Measurements from ENCODE around the gene ARNT2. TPM values are rescaled to one million over a fixed set of nuclear protein-coding genes. Genes with fewer than 3 reads are reported as not detected.

Gene ARNT2
- total and polyA plus RNA-seq, 10 of the 15 experiments (the other 5 are each of a cell fraction or from before 2014, with no cell fraction given), result 0.07 to 0.49 (median 0.09) TPM; not detected in 6

DNA sequence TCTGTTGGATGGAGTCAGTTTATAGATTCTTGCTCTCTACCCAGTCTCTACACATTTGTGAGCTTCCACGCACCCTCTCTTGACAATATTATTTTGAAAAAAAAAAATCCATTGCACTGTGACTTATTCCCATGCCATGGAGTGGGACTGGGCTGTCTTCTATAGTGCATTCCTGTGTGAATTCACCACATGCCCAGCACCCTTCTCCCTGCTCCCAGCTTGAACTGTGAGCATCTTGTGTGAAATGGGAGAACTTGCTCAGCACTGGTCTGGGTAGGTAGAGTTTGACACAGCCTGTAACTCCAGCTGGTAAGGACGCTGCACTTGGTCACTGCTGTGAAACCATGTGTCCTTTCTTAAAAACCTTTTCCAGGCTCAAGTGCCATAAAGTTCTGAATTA lies 91.9 kb downstream of the ARNT2 start:
- TF ChIP-seq WRNIP1 (IDR thresholded peaks at IDR 0.05; ENCODE audit: borderline replicate concordance, low read depth, low read length) (no peak), SIX5 (IDR thresholded peaks at IDR 0.05; ENCODE audit: low read depth, low read length, severe bottlenecking) (no peak), NR2C2 (IDR thresholded peaks at IDR 0.05; ENCODE audit: borderline replicate concordance, control insufficient read depth, insufficient read length, low read depth) (no peak), LARP7 (IDR thresholded peaks at IDR 0.05) (no peak), ZNF622 (IDR thresholded peaks at IDR 0.05) (no peak), YBX1 (IDR thresholded peaks at IDR 0.05) (no peak), CREB1 (IDR thresholded peaks at IDR 0.05; ENCODE audit: low read depth) (no peak), CHD1 (IDR thresholded peaks at IDR 0.05; ENCODE audit: low read depth, low read length) (no peak)
- TF ChIP-seq, protein P1, sequence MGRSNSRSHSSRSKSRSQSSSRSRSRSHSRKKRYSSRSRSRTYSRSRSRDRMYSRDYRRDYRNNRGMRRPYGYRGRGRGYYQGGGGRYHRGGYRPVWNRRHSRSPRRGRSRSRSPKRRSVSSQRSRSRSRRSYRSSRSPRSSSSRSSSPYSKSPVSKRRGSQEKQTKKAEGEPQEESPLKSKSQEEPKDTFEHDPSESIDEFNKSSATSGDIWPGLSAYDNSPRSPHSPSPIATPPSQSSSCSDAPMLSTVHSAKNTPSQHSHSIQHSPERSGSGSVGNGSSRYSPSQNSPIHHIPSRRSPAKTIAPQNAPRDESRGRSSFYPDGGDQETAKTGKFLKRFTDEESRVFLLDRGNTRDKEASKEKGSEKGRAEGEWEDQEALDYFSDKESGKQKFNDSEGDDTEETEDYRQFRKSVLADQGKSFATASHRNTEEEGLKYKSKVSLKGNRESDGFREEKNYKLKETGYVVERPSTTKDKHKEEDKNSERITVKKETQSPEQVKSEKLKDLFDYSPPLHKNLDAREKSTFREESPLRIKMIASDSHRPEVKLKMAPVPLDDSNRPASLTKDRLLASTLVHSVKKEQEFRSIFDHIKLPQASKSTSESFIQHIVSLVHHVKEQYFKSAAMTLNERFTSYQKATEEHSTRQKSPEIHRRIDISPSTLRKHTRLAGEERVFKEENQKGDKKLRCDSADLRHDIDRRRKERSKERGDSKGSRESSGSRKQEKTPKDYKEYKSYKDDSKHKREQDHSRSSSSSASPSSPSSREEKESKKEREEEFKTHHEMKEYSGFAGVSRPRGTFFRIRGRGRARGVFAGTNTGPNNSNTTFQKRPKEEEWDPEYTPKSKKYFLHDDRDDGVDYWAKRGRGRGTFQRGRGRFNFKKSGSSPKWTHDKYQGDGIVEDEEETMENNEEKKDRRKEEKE (IDR thresholded peaks at IDR 0.05), result no peak
- TF ChIP-seq, protein P2, sequence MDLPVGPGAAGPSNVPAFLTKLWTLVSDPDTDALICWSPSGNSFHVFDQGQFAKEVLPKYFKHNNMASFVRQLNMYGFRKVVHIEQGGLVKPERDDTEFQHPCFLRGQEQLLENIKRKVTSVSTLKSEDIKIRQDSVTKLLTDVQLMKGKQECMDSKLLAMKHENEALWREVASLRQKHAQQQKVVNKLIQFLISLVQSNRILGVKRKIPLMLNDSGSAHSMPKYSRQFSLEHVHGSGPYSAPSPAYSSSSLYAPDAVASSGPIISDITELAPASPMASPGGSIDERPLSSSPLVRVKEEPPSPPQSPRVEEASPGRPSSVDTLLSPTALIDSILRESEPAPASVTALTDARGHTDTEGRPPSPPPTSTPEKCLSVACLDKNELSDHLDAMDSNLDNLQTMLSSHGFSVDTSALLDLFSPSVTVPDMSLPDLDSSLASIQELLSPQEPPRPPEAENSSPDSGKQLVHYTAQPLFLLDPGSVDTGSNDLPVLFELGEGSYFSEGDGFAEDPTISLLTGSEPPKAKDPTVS (IDR thresholded peaks at IDR 0.05; ENCODE audit: low read depth, low read length), result no peak
- TF ChIP-seq, protein P3, sequence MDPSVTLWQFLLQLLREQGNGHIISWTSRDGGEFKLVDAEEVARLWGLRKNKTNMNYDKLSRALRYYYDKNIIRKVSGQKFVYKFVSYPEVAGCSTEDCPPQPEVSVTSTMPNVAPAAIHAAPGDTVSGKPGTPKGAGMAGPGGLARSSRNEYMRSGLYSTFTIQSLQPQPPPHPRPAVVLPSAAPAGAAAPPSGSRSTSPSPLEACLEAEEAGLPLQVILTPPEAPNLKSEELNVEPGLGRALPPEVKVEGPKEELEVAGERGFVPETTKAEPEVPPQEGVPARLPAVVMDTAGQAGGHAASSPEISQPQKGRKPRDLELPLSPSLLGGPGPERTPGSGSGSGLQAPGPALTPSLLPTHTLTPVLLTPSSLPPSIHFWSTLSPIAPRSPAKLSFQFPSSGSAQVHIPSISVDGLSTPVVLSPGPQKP (IDR thresholded peaks at IDR 0.05; ENCODE audit: low read depth, low read length), result no peak
- TF ChIP-seq, protein P4, sequence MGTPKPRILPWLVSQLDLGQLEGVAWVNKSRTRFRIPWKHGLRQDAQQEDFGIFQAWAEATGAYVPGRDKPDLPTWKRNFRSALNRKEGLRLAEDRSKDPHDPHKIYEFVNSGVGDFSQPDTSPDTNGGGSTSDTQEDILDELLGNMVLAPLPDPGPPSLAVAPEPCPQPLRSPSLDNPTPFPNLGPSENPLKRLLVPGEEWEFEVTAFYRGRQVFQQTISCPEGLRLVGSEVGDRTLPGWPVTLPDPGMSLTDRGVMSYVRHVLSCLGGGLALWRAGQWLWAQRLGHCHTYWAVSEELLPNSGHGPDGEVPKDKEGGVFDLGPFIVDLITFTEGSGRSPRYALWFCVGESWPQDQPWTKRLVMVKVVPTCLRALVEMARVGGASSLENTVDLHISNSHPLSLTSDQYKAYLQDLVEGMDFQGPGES (IDR thresholded peaks at IDR 0.05), result no peak
- TF ChIP-seq, protein P5, sequence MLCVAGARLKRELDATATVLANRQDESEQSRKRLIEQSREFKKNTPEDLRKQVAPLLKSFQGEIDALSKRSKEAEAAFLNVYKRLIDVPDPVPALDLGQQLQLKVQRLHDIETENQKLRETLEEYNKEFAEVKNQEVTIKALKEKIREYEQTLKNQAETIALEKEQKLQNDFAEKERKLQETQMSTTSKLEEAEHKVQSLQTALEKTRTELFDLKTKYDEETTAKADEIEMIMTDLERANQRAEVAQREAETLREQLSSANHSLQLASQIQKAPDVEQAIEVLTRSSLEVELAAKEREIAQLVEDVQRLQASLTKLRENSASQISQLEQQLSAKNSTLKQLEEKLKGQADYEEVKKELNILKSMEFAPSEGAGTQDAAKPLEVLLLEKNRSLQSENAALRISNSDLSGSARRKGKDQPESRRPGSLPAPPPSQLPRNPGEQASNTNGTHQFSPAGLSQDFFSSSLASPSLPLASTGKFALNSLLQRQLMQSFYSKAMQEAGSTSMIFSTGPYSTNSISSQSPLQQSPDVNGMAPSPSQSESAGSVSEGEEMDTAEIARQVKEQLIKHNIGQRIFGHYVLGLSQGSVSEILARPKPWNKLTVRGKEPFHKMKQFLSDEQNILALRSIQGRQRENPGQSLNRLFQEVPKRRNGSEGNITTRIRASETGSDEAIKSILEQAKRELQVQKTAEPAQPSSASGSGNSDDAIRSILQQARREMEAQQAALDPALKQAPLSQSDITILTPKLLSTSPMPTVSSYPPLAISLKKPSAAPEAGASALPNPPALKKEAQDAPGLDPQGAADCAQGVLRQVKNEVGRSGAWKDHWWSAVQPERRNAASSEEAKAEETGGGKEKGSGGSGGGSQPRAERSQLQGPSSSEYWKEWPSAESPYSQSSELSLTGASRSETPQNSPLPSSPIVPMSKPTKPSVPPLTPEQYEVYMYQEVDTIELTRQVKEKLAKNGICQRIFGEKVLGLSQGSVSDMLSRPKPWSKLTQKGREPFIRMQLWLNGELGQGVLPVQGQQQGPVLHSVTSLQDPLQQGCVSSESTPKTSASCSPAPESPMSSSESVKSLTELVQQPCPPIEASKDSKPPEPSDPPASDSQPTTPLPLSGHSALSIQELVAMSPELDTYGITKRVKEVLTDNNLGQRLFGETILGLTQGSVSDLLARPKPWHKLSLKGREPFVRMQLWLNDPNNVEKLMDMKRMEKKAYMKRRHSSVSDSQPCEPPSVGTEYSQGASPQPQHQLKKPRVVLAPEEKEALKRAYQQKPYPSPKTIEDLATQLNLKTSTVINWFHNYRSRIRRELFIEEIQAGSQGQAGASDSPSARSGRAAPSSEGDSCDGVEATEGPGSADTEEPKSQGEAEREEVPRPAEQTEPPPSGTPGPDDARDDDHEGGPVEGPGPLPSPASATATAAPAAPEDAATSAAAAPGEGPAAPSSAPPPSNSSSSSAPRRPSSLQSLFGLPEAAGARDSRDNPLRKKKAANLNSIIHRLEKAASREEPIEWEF (IDR thresholded peaks at IDR 0.05; ENCODE audit: insufficient replicate concordance, low read depth, low read length), result no peak
- Histone ChIP-seq H3K4me3 (no peak overlapping the region), H3K4me1 (ENCODE audit: control insufficient read depth, insufficient read depth, low read length) (no peaks in the 10 kb centered on the region), H2AFZ (ENCODE audit: control insufficient read depth, low read depth, low read length) (no peak overlapping the region), H3K9ac (ENCODE audit: control insufficient read depth, insufficient read depth, low read length) (no peak overlapping the region), H3K79me2 (ENCODE audit: control insufficient read depth, insufficient read depth, low read length) (no peaks in the 10 kb centered on the region), H3K27me3 (replicated peaks in 1 of 2; ENCODE audit: control insufficient read depth in 2 of 2, insufficient read depth in 2 of 2, low read length in 1 of 2) (no peaks in the 10 kb centered on the region), H3K36me3 (ENCODE audit: control insufficient read depth in 2 of 2, insufficient read depth in 2 of 2, low read length in 1 of 2) (no peaks in the 10 kb centered on the region), H3K27ac (ENCODE audit: control insufficient read depth, insufficient read depth) (no peak overlapping the region), H4K20me1 (ENCODE audit: control insufficient read depth, insufficient read depth) (no peaks in the 10 kb centered on the region), H3K4me2 (ENCODE audit: control insufficient read depth, insufficient read depth) (no peak overlapping the region), H3K9me3 (replicated peaks; ENCODE audit: control insufficient read depth, insufficient read depth, low read length) (no peaks in the 10 kb centered on the region)
- 7% methylated on average over 2 of the region's 2 CpGs for WGBS (ENCODE audit: insufficient coverage, insufficient replicate concordance, low lambda C conversion rate, missing lambda C conversion rate)
- intact Hi-C loops (cut with micrococcal nuclease; ENCODE audit: unreplicated experiment), result no loop called here
- ChIA-PET CTCF (no interaction called here), POLR2A (no interaction called here), RAD21 (ENCODE audit: unreplicated experiment) (no interaction called here), SMC1A (ENCODE audit: uncharacterized antibody, unreplicated experiment) (no interaction called here)
- FAIRE-seq (no peak), ATAC-seq (no peak), DNase-seq (ENCODE audit: low read depth, low spot score) (no peak)
- no TSS peak for BruUV-seq (replicated peaks)
- in situ Hi-C loops (cut with MboI), result no loop called here

All from GM12878 (cell line).